Lower leg skin (tissue), 4 donors: Measurements from ENCODE around the gene SIAH3. TPM values are rescaled to one million over a fixed set of nuclear protein-coding genes. Genes with fewer than 3 reads are reported as not detected.

Experiments
- DNase-seq, 2 donors: peaks; one replicate each; pipeline ENCODE4 v3.0.0-alpha.2; 2019; ENCODE audit warnings: low spot score in 2 of 2
- H3K4me3 ChIP-seq: fragments of 200-600 bp; sonication (generic); 2 replicates; pipeline ENCODE4 v1.5.1; 2017; ENCODE audit warnings: mild to moderate bottlenecking, low read depth; ENCODE audit not compliant: poor library complexity, severe bottlenecking
- CTCF ChIP-seq, 3 donors: fragments of 450-650 bp; IDR thresholded peaks; one replicate each; pipeline ENCODE4 v1.5.1; 2016; ENCODE audit warnings: antibody characterized with exemption in 3 of 3, mild to moderate bottlenecking in 3 of 3, moderate library complexity in 2 of 3
- POLR2A ChIP-seq, 2 donors: fragments of 450-650 bp; IDR thresholded peaks; one replicate each; pipeline ENCODE4 v1.6.1; 2016 to 2017; ENCODE audit warnings: antibody characterized with exemption in 2 of 2, mild to moderate bottlenecking in 1 of 2, moderate library complexity in 1 of 2
- WGBS, 2 donors: methylation state at CpG; one replicate each; pipeline ENCODE4 v1.1.5; 2018; 5-methylcytosine and 5-hydroxymethylcytosine counted together
- intact Hi-C: fragments of 100-400 bp; cut with DNase I; formaldehyde crosslinking; loops from one replicate; pipeline ENCODE4 v1.15.0; 2023; ENCODE audit warnings: low total_unique reads
- total RNA-seq, 4 donors: library from RNA; depleted of rRNA; stranded (reverse); fragments of >200 nt; gene quantifications; one replicate each; pipeline ENCODE4 v1.1.0, GENCODE V29; 2016

Gene SIAH3
- total RNA-seq, 4 donors from 2014 or later = 0.02 to 0.21 (median 0.05) TPM

- intact Hi-C loops = no loop called here
- no peak overlapping the region for H3K4me3 ChIP-seq
- WGBS, 2 donors = 92 to 95% methylated on average over 6 of the region's 6 CpGs
- TF ChIP-seq POLR2A (IDR thresholded peaks at IDR 0.05) (no peak), CTCF (IDR thresholded peaks at IDR 0.05) (no peak)
- DNase-seq = no peak
These were observed 42.6 kb downstream of the SIAH3 start for GRCh38 chr13:45808925-45809324.

DNA sequence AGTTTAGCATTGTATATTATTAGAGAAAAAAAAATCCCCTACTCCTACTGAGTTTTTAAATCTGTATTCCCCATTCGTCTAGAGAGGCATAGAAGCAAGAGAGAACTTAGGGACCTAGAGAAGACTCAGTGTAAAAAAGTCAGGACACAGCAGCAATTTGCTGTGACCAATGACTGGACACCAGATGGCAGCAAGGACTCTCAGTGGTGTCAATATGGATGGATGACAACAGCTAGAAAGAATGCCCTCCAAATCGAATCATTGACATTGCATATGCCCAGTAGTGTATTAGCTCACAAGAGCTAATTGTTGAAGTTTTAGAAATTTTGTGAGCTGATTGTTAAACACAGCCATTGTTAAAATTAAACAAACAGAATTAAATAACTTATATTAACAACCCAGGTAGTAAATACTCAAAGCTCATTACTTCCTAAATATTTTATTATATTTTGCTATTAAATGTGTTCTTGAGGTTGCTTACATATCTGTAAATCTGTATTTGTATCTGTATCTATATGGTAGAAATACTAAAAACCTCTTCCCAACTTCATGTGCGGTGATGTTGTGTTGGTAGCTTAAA lies 43.9 kb downstream of the SIAH3 start:
- intact Hi-C loops = no loop called here
- WGBS, 2 donors = 36 to 45% methylated on average over 3 of the region's 3 CpGs
- TF ChIP-seq POLR2A (IDR thresholded peaks at IDR 0.05) (no peak), CTCF (IDR thresholded peaks at IDR 0.05) (no peak)
- DNase-seq = no peak
- H3K4me3 ChIP-seq = no peak overlapping the region

DNA sequence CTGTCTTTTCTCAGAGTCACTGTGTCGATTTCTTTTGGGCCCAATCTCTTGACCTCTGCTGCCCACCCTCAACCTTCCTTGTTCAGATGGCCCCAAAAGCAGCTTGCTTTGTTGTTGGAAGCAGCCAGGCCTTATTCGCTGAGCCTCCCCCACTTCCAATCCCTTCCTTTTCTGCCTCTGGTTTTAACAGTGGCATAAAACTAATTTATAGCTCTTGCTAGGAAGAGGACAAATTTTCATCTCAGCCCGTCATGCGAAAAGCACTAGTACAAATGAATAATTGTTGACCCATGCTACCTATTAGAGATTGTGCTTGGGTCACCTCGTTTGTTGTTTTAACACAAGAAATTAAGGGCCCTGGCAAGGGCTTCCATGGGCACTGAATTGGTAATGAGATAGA lies 51.1 kb downstream of the SIAH3 start:
- H3K4me3 ChIP-seq = no peak overlapping the region
- intact Hi-C loops = no loop called here
- DNase-seq = no peak
- TF ChIP-seq CTCF (IDR thresholded peaks at IDR 0.05) = no peak
- no peak for TF ChIP-seq POLR2A (IDR thresholded peaks at IDR 0.05)
- WGBS, 2 donors = 90 to 92% methylated on average over 5 of the region's 5 CpGs

DNA sequence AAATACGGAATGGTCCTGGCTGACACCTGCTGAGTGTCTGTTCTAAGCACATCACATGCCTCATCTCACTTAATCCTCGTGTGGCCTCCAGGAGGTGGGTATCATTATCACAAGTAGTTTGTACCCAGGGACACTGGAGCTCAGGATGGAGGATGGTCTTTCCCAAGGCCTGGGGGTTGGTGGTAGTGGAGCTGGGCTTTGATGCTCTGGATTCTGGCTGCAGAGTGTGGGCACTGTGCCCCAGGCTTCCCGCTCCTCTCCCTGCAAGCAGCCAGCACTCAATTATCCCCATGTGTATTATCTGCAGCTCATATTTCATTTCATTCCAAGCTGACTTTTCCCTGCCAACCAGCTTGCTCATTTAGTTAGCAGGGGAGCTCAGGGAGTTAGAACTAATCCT lies 52.1 kb downstream of the SIAH3 start:
- WGBS, 2 donors = 57 to 63% methylated on average over 3 of the region's 3 CpGs
- no peak overlapping the region for H3K4me3 ChIP-seq
- no peak for TF ChIP-seq POLR2A (IDR thresholded peaks at IDR 0.05)
- TF ChIP-seq CTCF (IDR thresholded peaks at IDR 0.05) = no peak
- DNase-seq = no peak
- intact Hi-C loops = no loop called here

- DNase-seq = peak in 1 of 2 donors; percentile 21
- TF ChIP-seq POLR2A (IDR thresholded peaks at IDR 0.05) (no peak), CTCF (IDR thresholded peaks at IDR 0.05) (no peak)
- intact Hi-C loops = no loop called here
- H3K4me3 ChIP-seq = no peak overlapping the region
- WGBS, 2 donors = 83 to 92% methylated on average over 3 of the region's 3 CpGs
These were observed 52.7 kb downstream of the SIAH3 start for GRCh38 chr13:45798851-45799250.
